H1 (cell line): ENCODE data around the gene HNF1B. TPM values are rescaled to one million over a fixed set of nuclear protein-coding genes. Genes with fewer than 3 reads are reported as not detected.

Source experiments
- ATF3 ChIP-seq: IDR thresholded peaks from 2 replicates; pipeline ENCODE4 v1.6.1; 2011; ENCODE audit warnings: low read depth, mild to moderate bottlenecking, low read length; ENCODE audit not compliant: insufficient read depth
- CREB1 ChIP-seq: IDR thresholded peaks from 2 replicates; pipeline ENCODE4 v1.6.1; 2012; ENCODE audit warnings: inconsistent platforms
- FOSL1 ChIP-seq: IDR thresholded peaks from 2 replicates; pipeline ENCODE4 v1.6.1; 2011; ENCODE audit warnings: mild to moderate bottlenecking, low read depth, low read length, moderate library complexity; ENCODE audit not compliant: insufficient read depth
- HDAC2 ChIP-seq, 2 experiments: fragments of 300-600 bp in 1 of 2; sonication (generic) in 1 of 2; IDR thresholded peaks; 2 replicates each; pipeline ENCODE4 v1.6.1; 2011 to 2012; ENCODE audit warnings: low read depth in 2 of 2, low read length in 2 of 2, mild to moderate bottlenecking in 2 of 2, moderate library complexity in 2 of 2, borderline replicate concordance in 1 of 2, inconsistent platforms in 1 of 2
- PHF8 ChIP-seq: fragments of 200-600 bp; sonication (generic); conservative IDR thresholded peaks from 2 replicates; pipeline ENCODE4 v1.7.1; 2012; ENCODE audit warnings: low read depth, mild to moderate bottlenecking, inconsistent platforms, low read length, moderate library complexity
- POLR2AphosphoS5 ChIP-seq: IDR thresholded peaks from 2 replicates; pipeline ENCODE4 v1.6.1; 2011; ENCODE audit warnings: low read depth, low read length
- SIX5 ChIP-seq: IDR thresholded peaks from 2 replicates; pipeline ENCODE4 v1.6.1; 2011; ENCODE audit warnings: mild to moderate bottlenecking, low read depth, low read length
- polyA plus RNA-seq, 7 experiments: library from polyadenylated mRNA; depleted of rRNA in 3 of 7; stranded (reverse) in 5 of 7; unstranded in 2 of 7; fragments of >200 nt in 5 of 7; fragments of 200-250 nt in 2 of 7; gene quantifications; 1 replicate in 5 of 7; 2 replicates in 1 of 7; 4 replicates in 1 of 7; pipeline versions ENCODE4 v1.2.1 to v1.2.3, GENCODE V29; 2011 to 2013; ENCODE audit warnings: missing spikeins in 2 of 7, mixed read lengths in 2 of 7
- total RNA-seq: library from RNA; stranded (reverse); fragmentation: NEBNext Ultra II Directional; extraction: Animal tissue kit (Norgen Biotek cat#: 25700); gene quantifications from 2 replicates; pipeline ENCODE4 v1.2.1, GENCODE V29; 2021

HNF1B gene
- total and polyA plus RNA-seq, 2 of the 8 experiments (the other 6 are each of a cell fraction or from before 2014, with no cell fraction given), result 0.13 to 0.30 TPM

DNA sequence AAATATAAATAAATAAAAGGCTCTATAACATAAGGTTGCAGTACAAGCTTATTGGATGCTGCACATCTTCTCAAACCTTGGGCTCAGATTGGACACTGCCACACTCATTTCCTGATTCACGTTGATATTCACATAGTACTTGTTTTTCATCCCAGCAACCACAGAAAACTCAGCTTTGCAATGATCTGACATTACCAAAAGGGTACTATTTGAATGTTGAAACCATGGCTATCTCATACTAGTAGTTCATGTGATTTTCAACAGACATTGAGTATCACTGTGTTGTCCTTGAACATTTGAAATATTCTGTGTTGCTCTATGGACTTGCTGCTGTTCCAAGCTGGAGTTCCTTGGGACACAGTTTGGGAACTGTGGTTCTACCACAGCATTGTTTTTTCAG, 87.7 kb downstream of the HNF1B start (continued):
- TF ChIP-seq FOSL1 (no peak), ATF3 (no peak), CREB1 (no peak), HDAC2 (IDR thresholded peaks at IDR 0.05; ENCODE audit: borderline replicate concordance in 1 of 2, low read depth in 2 of 2, low read length in 2 of 2) (no peak), SIX5 (no peak), POLR2AphosphoS5 (no peak), PHF8 (no peak)
